MCF 10A (cell line): ENCODE data around the gene FNIP2. TPM values are rescaled to one million over a fixed set of nuclear protein-coding genes. Genes with fewer than 3 reads are reported as not detected.

Source experiments
- Bru-seq: library from RNA; stranded (reverse); fragments of 400-500 nt; gene quantifications from one replicate; lab custom pipeline; 2021; lab: Mats Ljungman, UMichigan
- BruChase-seq, 2 experiments: library from RNA; stranded (reverse); fragments of 400-500 nt; gene quantifications; one replicate each; lab custom pipeline; 2021; lab: Mats Ljungman, UMichigan
- BruUV-seq: library from RNA; stranded (reverse); fragments of 400-500 nt; replicated peaks from 2 replicates; lab custom pipeline; 2021; lab: Mats Ljungman, UMichigan
- CTCF ChIA-PET: fragments of 300-600 bp; sonication (Branson Sonifier 250); formaldehyde crosslinking; extraction: SDS; loops from one replicate; lab custom pipeline; 2021; ENCODE audit warnings: antibody characterized with exemption, inconsistent platforms; lab: Yijun Ruan, JAX
- POLR2A ChIA-PET: fragments of 300-600, 350-650 bp; sonication (Branson Sonifier 250); formaldehyde crosslinking; extraction: SDS; loops from one replicate; lab custom pipeline; 2020; ENCODE audit warnings: antibody characterized with exemption, inconsistent platforms; lab: Yijun Ruan, JAX
- DNase-seq: peaks from one replicate; pipeline ENCODE4 v3.0.0-alpha.2; 2018; ENCODE audit not compliant: unreplicated experiment
- H3K27ac Mint-ChIP-seq: one replicate; pipeline ENCODE4 v1.8.0; 2022; ENCODE audit warnings: mild to moderate bottlenecking, low read depth, mixed read lengths; ENCODE audit not compliant: unreplicated experiment
- H3K27me3 Mint-ChIP-seq: one replicate; pipeline ENCODE4 v1.8.0; 2022; ENCODE audit warnings: mixed read lengths; ENCODE audit not compliant: insufficient read depth, unreplicated experiment
- H3K36me3 Mint-ChIP-seq: one replicate; pipeline ENCODE4 v1.8.0; 2022; ENCODE audit warnings: mild to moderate bottlenecking, moderate library complexity, mixed read lengths; ENCODE audit not compliant: insufficient read depth, unreplicated experiment
- H3K4me1 Mint-ChIP-seq: one replicate; pipeline ENCODE4 v1.8.0; 2022; ENCODE audit warnings: mixed read lengths; ENCODE audit not compliant: insufficient read depth, unreplicated experiment
- H3K4me3 Mint-ChIP-seq: one replicate; pipeline ENCODE4 v1.8.0; 2022; ENCODE audit warnings: mild to moderate bottlenecking, moderate library complexity, mixed read lengths; ENCODE audit not compliant: unreplicated experiment
- H3K9me3 Mint-ChIP-seq: one replicate; pipeline ENCODE4 v1.8.0; 2022; ENCODE audit warnings: mixed read lengths; ENCODE audit not compliant: unreplicated experiment
- CTCF ChIP-seq: fragments of 200-600 bp; IDR thresholded peaks from one replicate; pipeline ENCODE4 v1.8.0; 2022; ENCODE audit warnings: antibody characterized with exemption, mild to moderate bottlenecking; ENCODE audit not compliant: unreplicated experiment
- intact Hi-C: fragments of 100-400 bp; cut with micrococcal nuclease; formaldehyde crosslinking; loops from 2 replicates; pipeline ENCODE4 v1.14.1; 2022
- long read RNA-seq: library from polyadenylated mRNA; stranded (forward); transcript quantifications from one replicate; pipeline ENCODE4 v2.0.0, GENCODE V29; 2022
- total RNA-seq: library from RNA; stranded (reverse); gene quantifications from 2 replicates; pipeline ENCODE4 v1.2.3, GENCODE V29; 2022

FNIP2 gene
- total RNA-seq (6.4 and 9.3 TPM in 2 replicates), Bru-seq, nascent RNA (percentile 60 among the genes with signal in this experiment), BruChase-seq, experiment 1, labeled RNA remaining after a 6-hour chase (percentile 51 among the genes with signal in this experiment), BruChase-seq, experiment 2, labeled RNA remaining after a 2-hour chase (percentile 56 among the genes with signal in this experiment)
- long read RNA-seq, full-length matches to known transcripts: 3 of 13 reads
- long read RNA-seq, partial matches to known transcripts: 4 of 13 reads
- long read RNA-seq, other reads (novel, unspliced or antisense): 6 of 13 reads

GRCh38 chr4:158768555-158769174, at the start of gene FNIP2:
Gene FNIP2, plus strand, starts transcription at chr4:158769026. Its CDS starts 187 bp downstream, at chr4:158769213.
- no peaks in the 10 kb centered on the region for H3K36me3 Mint-ChIP-seq
- no peaks in the 10 kb centered on the region for H3K27me3 Mint-ChIP-seq
- TF ChIP-seq CTCF: no peak
- intact Hi-C loops: no loop called here
- peak; percentile 69 for DNase-seq
- peak within 1 kb of the TSS; percentile 94 for H3K4me3 Mint-ChIP-seq
- peaks cover 11% of the 10 kb centered on the region for H3K4me1 Mint-ChIP-seq
- no peaks in the 10 kb centered on the region for H3K9me3 Mint-ChIP-seq
- no TSS peak for BruUV-seq
- H3K27ac Mint-ChIP-seq: peak within 1 kb of the TSS; percentile 93
- CTCF ChIA-PET: interaction anchor here (0.8 kb wide), 2 partner anchors 16 to 84 kb away, joined by 3 read pairs; no protein-coding TSS in a partner anchor
- POLR2A ChIA-PET: interaction anchor here (0.7 to 2.4 kb wide), 10 partner anchors 11 to 462 kb away, joined by 3 to 18 read pairs (median 4); partner anchors contain the start of gene PPID

GRCh38 chr4:158721680-158722079, 47.1 kb upstream of the FNIP2 start:
- no TSS peak for BruUV-seq
- intact Hi-C loops: loop anchor here (1.0 to 2.0 kb wide), 3 partner anchors 49 to 381 kb away; partner anchors contain the start of genes ETFDH and RAPGEF2
- H3K27ac Mint-ChIP-seq: no peak overlapping the region
- H3K9me3 Mint-ChIP-seq: no peaks in the 10 kb centered on the region
- CTCF ChIA-PET: interaction anchor here (0.6 kb wide), 1 partner anchor 646 kb away, joined by 3 read pairs; no protein-coding TSS in a partner anchor
- peaks cover 7% of the 10 kb centered on the region for H3K4me1 Mint-ChIP-seq
- POLR2A ChIA-PET: interaction anchor here (0.6 to 1.3 kb wide), 5 partner anchors 8 to 52 kb away, joined by 3 to 4 read pairs (median 3); partner anchors contain the start of gene FNIP2
- DNase-seq: no peak
- peaks cover 49% of the 10 kb centered on the region for H3K36me3 Mint-ChIP-seq
- no peak for TF ChIP-seq CTCF
- H3K27me3 Mint-ChIP-seq: peaks cover 2% of the 10 kb centered on the region
- peak overlapping the region; percentile 100 for H3K4me3 Mint-ChIP-seq

DNA sequence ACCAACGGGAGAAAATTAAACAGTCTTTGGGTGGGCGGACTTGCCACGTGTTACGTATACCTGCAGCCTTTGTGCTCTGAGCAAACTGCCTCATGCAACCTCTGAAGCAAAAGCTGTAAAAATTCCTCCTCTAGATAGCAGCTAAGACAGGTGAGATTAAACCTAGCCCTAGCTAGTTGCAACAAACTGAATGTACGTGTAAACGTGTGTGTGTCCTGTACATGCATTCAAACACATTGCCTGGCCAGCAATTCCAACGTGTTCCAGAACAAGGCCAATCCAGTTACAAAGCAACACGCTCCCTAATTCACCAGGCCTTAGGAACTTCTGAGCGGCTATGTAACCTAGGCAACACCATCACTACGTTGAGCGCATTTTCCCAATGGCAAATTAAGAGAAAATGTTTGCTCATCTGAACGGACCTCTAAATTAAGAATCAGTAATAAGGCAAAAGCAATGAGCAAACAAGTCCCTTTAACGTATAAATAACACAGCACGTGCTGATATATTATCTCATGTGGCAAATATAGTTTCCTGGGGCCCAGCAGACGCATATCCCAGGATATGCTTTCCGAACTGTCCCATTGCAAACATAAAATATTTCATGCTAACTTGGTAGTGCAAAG, 46.4 kb upstream of the FNIP2 start:
- H3K4me3 Mint-ChIP-seq: peak overlapping the region; percentile 100
- H3K4me1 Mint-ChIP-seq: peaks cover 7% of the 10 kb centered on the region
- H3K27ac Mint-ChIP-seq: peak overlapping the region; percentile 97
- H3K9me3 Mint-ChIP-seq: no peaks in the 10 kb centered on the region
- intact Hi-C loops: loop anchor here (1.0 to 2.0 kb wide), 3 partner anchors 50 to 380 kb away; partner anchors contain the start of genes ETFDH and RAPGEF2
- DNase-seq: peak; percentile 52
- ChIA-PET CTCF (interaction anchor here (0.6 kb wide), 1 partner anchor 645 kb away, joined by 3 read pairs; no protein-coding TSS in a partner anchor), POLR2A (interaction anchor here (0.6 to 1.0 kb wide), 5 partner anchors 9 to 668 kb away, joined by 3 to 4 read pairs (median 3); no protein-coding TSS in a partner anchor)
- peaks cover 41% of the 10 kb centered on the region for H3K36me3 Mint-ChIP-seq
- H3K27me3 Mint-ChIP-seq: peaks cover 9% of the 10 kb centered on the region
- BruUV-seq: no TSS peak
- no peak for TF ChIP-seq CTCF
